Measurements from ENCODE around the gene DACH1. TPM values are rescaled to one million over a fixed set of nuclear protein-coding genes. Genes with fewer than 3 reads are reported as not detected.

DACH1 gene
- total RNA-seq, 4 donors from 2014 or later: 2.2 to 5.9 (median 2.8) TPM

DNA sequence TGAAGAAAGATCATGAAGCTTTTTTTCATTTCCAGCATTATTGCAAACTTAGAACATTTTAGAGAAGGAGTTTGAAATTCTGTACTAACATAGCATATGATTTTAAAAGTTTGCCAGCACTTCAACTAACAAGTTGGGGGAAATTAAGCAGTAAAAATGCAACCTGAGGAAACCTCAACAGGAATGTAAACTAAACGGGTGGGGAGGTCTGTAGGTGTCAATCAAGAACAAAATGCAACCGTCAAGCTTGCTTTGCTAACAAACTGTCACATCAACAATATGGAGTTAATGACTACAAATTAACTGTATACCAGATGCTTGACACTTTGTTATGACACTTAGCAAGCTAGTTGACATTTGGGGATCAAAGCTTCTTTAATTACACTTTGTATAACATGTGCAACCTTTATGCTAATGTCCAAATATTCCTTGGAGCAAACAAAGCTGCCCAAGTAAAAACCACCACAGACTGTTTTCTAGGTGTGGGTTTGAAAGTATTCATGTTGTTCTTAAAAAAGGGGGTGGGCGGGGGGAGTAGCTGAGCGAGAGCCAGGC, 52.1 kb downstream of the DACH1 start:
- H3K4me3 ChIP-seq: no peak overlapping the region
- 52 to 57% methylated on average over 4 of the region's 4 CpGs for WGBS, 2 donors
- no peak overlapping the region for H3K27ac ChIP-seq
- H3K9me3 ChIP-seq: no peaks in the 10 kb centered on the region
- DNase-seq (ENCODE audit: low spot score in 2 of 2): no peak
- no peaks in the 10 kb centered on the region for H3K27me3 ChIP-seq
- TF ChIP-seq POLR2A (IDR thresholded peaks at IDR 0.05) (no peak), EP300 (IDR thresholded peaks at IDR 0.05) (no peak)
- TF ChIP-seq, protein P1, sequence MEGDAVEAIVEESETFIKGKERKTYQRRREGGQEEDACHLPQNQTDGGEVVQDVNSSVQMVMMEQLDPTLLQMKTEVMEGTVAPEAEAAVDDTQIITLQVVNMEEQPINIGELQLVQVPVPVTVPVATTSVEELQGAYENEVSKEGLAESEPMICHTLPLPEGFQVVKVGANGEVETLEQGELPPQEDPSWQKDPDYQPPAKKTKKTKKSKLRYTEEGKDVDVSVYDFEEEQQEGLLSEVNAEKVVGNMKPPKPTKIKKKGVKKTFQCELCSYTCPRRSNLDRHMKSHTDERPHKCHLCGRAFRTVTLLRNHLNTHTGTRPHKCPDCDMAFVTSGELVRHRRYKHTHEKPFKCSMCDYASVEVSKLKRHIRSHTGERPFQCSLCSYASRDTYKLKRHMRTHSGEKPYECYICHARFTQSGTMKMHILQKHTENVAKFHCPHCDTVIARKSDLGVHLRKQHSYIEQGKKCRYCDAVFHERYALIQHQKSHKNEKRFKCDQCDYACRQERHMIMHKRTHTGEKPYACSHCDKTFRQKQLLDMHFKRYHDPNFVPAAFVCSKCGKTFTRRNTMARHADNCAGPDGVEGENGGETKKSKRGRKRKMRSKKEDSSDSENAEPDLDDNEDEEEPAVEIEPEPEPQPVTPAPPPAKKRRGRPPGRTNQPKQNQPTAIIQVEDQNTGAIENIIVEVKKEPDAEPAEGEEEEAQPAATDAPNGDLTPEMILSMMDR (IDR thresholded peaks at IDR 0.05): no peak
- H3K4me1 ChIP-seq: no peaks in the 10 kb centered on the region
- H3K36me3 ChIP-seq: no peaks in the 10 kb centered on the region

DNA sequence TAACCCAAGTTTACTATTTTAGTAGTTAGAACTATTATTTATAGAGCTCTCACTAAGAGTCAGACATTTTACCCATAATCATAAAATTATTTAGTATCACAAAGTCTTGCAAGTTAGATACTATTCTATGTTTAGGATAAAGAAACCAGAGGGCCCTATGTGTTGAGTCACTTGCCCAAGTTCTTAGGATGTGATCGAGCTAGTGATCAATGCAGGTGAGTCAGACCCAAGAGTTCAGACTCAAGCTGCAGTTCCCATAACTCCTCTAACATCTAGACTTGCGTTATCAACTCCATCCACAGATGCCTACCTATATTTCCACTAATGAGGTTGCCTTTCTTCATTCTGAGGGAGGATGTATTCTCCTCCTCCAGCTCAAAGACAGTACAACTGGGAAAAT, 53.8 kb downstream of the DACH1 start:
- Histone ChIP-seq H3K27me3 (no peaks in the 10 kb centered on the region), H3K36me3 (no peaks in the 10 kb centered on the region), H3K9me3 (no peaks in the 10 kb centered on the region), H3K27ac (no peak overlapping the region), H3K4me3 (no peak overlapping the region), H3K4me1 (no peaks in the 10 kb centered on the region)
- TF ChIP-seq, protein P1 (IDR thresholded peaks at IDR 0.05): no peak
- no peak for TF ChIP-seq POLR2A (IDR thresholded peaks at IDR 0.05)
- 91 to 100% methylated on average over 2 of the region's 2 CpGs for whole genome bisulfite sequencing, 2 donors
- DNase-seq (ENCODE audit: low spot score in 2 of 2): no peak

DNA sequence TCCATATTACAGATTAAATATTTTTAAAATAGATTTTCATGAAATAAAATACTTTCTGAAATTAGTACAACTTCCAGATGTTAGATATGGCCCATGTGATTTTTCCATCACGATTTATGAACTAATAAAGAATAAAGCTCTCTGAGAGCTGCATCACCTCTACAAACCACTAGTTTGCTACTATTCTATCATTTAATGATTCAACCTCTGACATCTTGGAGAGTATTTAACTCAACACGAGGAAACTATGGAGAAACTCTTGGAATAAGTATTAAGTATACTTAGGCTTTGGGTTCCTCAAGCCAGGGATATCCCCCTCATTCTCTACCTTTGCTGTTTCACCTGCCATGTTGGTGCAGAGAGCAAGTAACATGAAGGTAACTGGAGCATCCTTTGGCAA, 55.7 kb downstream of the DACH1 start:
- no peaks in the 10 kb centered on the region for H3K27me3 ChIP-seq
- WGBS, 2 donors: 70 to 78% methylated on average over 2 of the region's 2 CpGs
- H3K27ac ChIP-seq: no peak overlapping the region
- H3K9me3 ChIP-seq: no peaks in the 10 kb centered on the region
- H3K4me1 ChIP-seq: no peaks in the 10 kb centered on the region
- no peak for DNase-seq (ENCODE audit: low spot score in 2 of 2)
- H3K4me3 ChIP-seq: no peak overlapping the region
- TF ChIP-seq POLR2A (IDR thresholded peaks at IDR 0.05) (no peak), EP300 (IDR thresholded peaks at IDR 0.05) (no peak)
- TF ChIP-seq, protein P1 (IDR thresholded peaks at IDR 0.05): no peak
- no peaks in the 10 kb centered on the region for H3K36me3 ChIP-seq

DNA sequence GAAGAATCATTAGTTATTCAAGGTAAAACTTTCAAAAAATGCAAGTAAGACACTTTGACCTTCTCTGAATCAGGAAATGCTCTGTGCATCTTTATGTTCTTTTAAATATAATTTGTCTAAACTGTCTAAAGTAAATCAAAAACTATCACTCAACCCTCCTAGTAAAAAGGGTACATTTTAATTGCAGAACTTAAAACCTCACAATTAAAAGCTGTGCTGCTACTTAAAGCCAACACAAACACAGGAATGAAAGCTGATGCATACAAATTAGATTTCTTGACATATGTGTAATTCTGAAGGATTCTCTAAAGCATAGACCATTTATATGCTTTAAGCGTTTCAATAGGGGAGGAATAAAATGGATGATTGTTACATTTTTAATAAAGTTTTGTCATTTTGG, 58.3 kb downstream of the DACH1 start:
- Histone ChIP-seq H3K9me3 (no peaks in the 10 kb centered on the region), H3K27ac (no peak overlapping the region), H3K27me3 (no peaks in the 10 kb centered on the region), H3K4me3 (no peak overlapping the region), H3K4me1 (no peaks in the 10 kb centered on the region), H3K36me3 (no peaks in the 10 kb centered on the region)
- WGBS, 2 donors: 67 to 83% methylated on average over 1 of the region's 1 CpG
- TF ChIP-seq, protein P1 (IDR thresholded peaks at IDR 0.05): no peak
- TF ChIP-seq POLR2A (IDR thresholded peaks at IDR 0.05): no peak
- DNase-seq (ENCODE audit: low spot score in 2 of 2): no peak

DNA sequence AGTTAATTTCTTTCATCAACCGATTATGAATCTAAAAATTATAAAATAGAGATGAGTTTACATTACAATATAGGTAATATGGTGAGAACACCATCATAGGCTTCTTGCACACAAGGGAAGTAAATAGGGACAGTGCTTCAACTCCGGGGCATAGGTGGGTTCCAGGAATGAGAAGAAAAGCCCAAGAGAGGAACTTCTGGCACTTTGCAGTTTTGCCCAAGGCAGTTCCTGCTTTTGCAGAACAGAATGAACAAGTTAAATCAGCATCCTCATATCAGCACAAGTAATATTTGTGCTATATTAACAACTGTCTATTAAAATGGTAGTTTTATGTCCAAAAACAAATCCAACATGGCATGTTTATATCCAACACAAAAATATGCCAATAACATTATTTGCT, 60.1 kb downstream of the DACH1 start:
- Histone ChIP-seq H3K36me3 (no peaks in the 10 kb centered on the region), H3K4me3 (no peak overlapping the region), H3K9me3 (no peaks in the 10 kb centered on the region), H3K4me1 (no peaks in the 10 kb centered on the region), H3K27me3 (no peaks in the 10 kb centered on the region), H3K27ac (no peak overlapping the region)
- WGBS, 2 donors: 67 to 81% methylated on average over 2 of the region's 2 CpGs
- TF ChIP-seq POLR2A (IDR thresholded peaks at IDR 0.05) (no peak), EP300 (IDR thresholded peaks at IDR 0.05) (no peak)
- TF ChIP-seq, protein P1 (IDR thresholded peaks at IDR 0.05): no peak
- no peak for DNase-seq (ENCODE audit: low spot score in 2 of 2)

Measured in tibial nerve (tissue), 4 donors.